GM12873 (cell line): ENCODE results near the gene PAOX.

Experiments
- CTCF ChIP-seq: IDR thresholded peaks from 2 replicates; pipeline ENCODE4 v1.5.1; 2012; ENCODE audit warnings: low read depth, mild to moderate bottlenecking, moderate library complexity, low read length, control low read depth; ENCODE audit not compliant: insufficient read depth; ENCODE audit errors: missing control alignments

Gene PAOX

GRCh38 chr10:133388236-133388972 is 9.3 kb downstream of the PAOX start:
- no peak for TF ChIP-seq CTCF

- TF ChIP-seq CTCF: peak; percentile 2
These were observed 10.1 kb downstream of the PAOX start for GRCh38 chr10:133388973-133389818.

GRCh38 chr10:133390597-133391248 is 11.7 kb downstream of the PAOX start:
- no peak for TF ChIP-seq CTCF

GRCh38 chr10:133391249-133391635 is 12.2 kb downstream of the PAOX start:
- no peak for TF ChIP-seq CTCF

GRCh38 chr10:133391761-133392518 is 12.9 kb downstream of the PAOX start:
- no peak for TF ChIP-seq CTCF

- no peak for TF ChIP-seq CTCF
These were observed 14.5 kb downstream of the PAOX start for GRCh38 chr10:133393401-133394063.
